Measurements from ENCODE around the gene PSMA2.

- TF ChIP-seq CTCF (IDR thresholded peaks at IDR 0.05 in 8 of 11, conservative IDR thresholded peaks at IDR 0.05 in 3 of 11) (no peak), POLR2AphosphoS5 (IDR thresholded peaks at IDR 0.05) (no peak)
Measured at GRCh38 chr7:42868480-42868879, 63.5 kb downstream of the PSMA2 start.
